ENCODE measurements around the gene GRIA4.
"Not testable (repeated sequence)": the region's sequence is repeated elsewhere in the genome, so short reads cannot be mapped to it uniquely, and the experiment has no call there.

Gene GRIA4

DNA sequence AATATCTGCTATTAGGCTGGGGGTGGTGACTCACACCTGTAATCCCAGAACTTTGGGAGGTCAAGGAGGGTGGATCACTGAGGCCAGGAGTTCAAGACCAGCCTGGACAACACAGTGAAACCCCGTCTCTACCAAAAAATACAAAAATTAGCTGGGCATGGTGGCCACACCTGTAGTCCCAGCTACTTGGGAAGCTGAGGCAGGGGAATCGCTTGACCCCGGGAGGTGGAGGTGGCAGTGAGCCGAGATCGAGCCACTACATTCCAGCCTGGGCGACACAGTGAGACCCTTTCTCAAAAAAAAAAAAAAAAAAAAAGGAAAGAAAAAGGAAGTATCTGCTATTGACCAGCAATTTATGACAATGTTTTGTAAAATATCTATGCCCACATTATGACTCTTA is 176.0 kb downstream of the GRIA4 start:
- H3K4me1 ChIP-seq (ENCODE audit: control insufficient read depth, insufficient read depth, low read depth, low read length); H3K4me2 ChIP-seq (ENCODE audit: low read length, poor library complexity, severe bottlenecking); H2BK120ac ChIP-seq (ENCODE audit: low read depth, low read length); H3K36me3 ChIP-seq (ENCODE audit: control insufficient read depth in 1 of 2, insufficient read depth in 2 of 2, low read depth in 1 of 2, low read length in 2 of 2); H3K79me1 ChIP-seq (replicated peaks; ENCODE audit: low read length, poor library complexity, severe bottlenecking); H2BK5ac ChIP-seq (ENCODE audit: low read depth, low read length, poor library complexity, severe bottlenecking); H2AK5ac ChIP-seq (ENCODE audit: low read length, severe bottlenecking); H4K91ac ChIP-seq (ENCODE audit: low read length); H3K9ac ChIP-seq (ENCODE audit: low read length); H3K18ac ChIP-seq (ENCODE audit: low read depth in 1 of 2, low read length in 2 of 2); H3K4ac ChIP-seq (ENCODE audit: low read depth in 1 of 2, low read length in 2 of 2); H3K27me3 ChIP-seq (ENCODE audit: control insufficient read depth in 1 of 2, insufficient read depth in 1 of 2, low read length in 2 of 2); H2BK15ac ChIP-seq (ENCODE audit: low read depth, poor library complexity, severe bottlenecking); H3K9me3 ChIP-seq (ENCODE audit: control insufficient read depth, low read length); H2BK12ac ChIP-seq (ENCODE audit: low read length in 2 of 2); DNase-seq; H3K4me3 ChIP-seq (ENCODE audit: insufficient read depth in 1 of 2, low read depth in 1 of 2, low read length in 2 of 2); H2AFZ ChIP-seq (ENCODE audit: low read depth, low read length); H3K23ac ChIP-seq (ENCODE audit: low read length in 2 of 2); H3K14ac ChIP-seq (ENCODE audit: low read length in 2 of 2); H4K8ac ChIP-seq (ENCODE audit: low read length); H3K27ac ChIP-seq (ENCODE audit: low read length, poor library complexity, severe bottlenecking): not testable (repeated sequence)
- WGBS: 100% methylated on average over 3 of the region's 6 CpGs

DNA sequence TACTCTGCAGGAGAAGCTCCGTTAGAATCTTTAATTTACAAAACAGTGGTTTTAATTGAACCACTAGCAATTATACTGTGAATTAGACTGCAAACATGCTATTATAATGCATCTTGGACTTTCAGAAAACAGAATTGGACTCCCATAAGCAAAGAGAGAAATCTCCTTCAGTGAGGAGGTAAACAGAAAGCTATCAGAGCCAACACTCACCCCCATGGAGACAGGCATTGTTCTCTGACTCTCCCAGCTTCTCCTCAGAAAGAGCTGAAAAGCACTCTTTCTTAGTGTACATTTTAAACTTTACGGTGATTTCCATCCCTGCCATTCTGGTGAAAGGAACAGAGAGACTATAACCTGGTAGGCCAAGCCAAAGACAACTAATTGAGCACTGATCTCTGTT is 176.9 kb downstream of the GRIA4 start:
- Histone ChIP-seq H2BK5ac (ENCODE audit: low read depth, low read length, poor library complexity, severe bottlenecking) (no peak overlapping the region), H3K4ac (ENCODE audit: low read depth in 1 of 2, low read length in 2 of 2) (no peak overlapping the region), H2BK12ac (ENCODE audit: low read length in 2 of 2) (no peak overlapping the region), H4K8ac (ENCODE audit: low read length) (no peak overlapping the region), H3K4me1 (ENCODE audit: control insufficient read depth, insufficient read depth, low read depth, low read length) (no peaks in the 10 kb centered on the region), H4K91ac (ENCODE audit: low read length) (no peak overlapping the region), H3K79me1 (replicated peaks; ENCODE audit: low read length, poor library complexity, severe bottlenecking) (no peaks in the 10 kb centered on the region), H3K27me3 (ENCODE audit: control insufficient read depth in 1 of 2, insufficient read depth in 1 of 2, low read length in 2 of 2) (no peaks in the 10 kb centered on the region), H2BK15ac (ENCODE audit: low read depth, poor library complexity, severe bottlenecking) (no peak overlapping the region), H3K4me2 (ENCODE audit: low read length, poor library complexity, severe bottlenecking) (no peak overlapping the region), H3K4me3 (ENCODE audit: insufficient read depth in 1 of 2, low read depth in 1 of 2, low read length in 2 of 2) (no peak overlapping the region), H3K18ac (ENCODE audit: low read depth in 1 of 2, low read length in 2 of 2) (no peak overlapping the region), H3K27ac (ENCODE audit: low read length, poor library complexity, severe bottlenecking) (no peak overlapping the region), H3K36me3 (ENCODE audit: control insufficient read depth in 1 of 2, insufficient read depth in 2 of 2, low read depth in 1 of 2, low read length in 2 of 2) (no peaks in the 10 kb centered on the region), H2AFZ (ENCODE audit: low read depth, low read length) (no peak overlapping the region), H3K14ac (ENCODE audit: low read length in 2 of 2) (no peak overlapping the region), H3K9ac (ENCODE audit: low read length) (no peak overlapping the region), H3K23ac (ENCODE audit: low read length in 2 of 2) (no peak overlapping the region), H2BK120ac (ENCODE audit: low read depth, low read length) (no peak overlapping the region), H3K9me3 (ENCODE audit: control insufficient read depth, low read length) (no peaks in the 10 kb centered on the region), H2AK5ac (ENCODE audit: low read length, severe bottlenecking) (no peak overlapping the region)
- DNase-seq: no peak
- WGBS: 88% methylated on average over 1 of the region's 2 CpGs

DNA sequence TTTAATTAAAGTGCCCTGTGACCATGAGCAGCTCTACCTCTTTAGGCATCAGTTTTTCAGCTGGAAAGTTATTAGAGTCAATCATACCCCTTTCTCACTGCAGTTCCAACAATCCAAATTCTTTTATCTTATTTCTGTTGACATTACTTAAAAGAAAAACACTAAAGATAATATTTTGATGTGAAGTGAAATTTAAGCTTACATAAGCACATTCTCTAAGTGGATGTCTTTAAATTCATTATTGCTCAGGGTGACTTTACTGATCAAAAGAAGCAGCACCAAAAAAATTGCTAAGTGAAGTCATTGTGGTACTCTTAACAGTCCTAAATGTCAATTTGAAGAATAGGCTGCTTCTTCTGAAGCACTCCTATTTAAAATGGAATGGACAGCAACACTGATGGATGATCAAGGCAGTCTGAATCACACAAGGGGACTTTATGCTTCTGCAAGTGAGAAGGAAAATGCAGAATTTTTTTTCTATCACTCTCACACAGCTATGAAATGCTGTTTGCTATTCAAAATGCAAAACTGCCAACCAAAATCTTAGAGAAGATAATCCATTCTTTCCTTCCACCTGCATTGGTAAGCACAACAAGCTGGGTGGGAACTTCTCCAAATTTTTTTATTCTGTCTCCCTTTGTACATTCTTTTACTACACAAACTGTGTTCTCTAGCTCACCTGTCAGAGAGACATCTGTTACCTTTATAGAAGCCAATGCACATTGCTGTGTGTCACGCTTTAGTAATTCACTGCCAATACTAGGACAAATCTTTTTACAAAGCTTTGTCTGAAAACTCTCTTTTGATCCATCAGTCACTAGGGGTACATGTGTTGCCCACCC is 179.9 kb downstream of the GRIA4 start:
- Histone ChIP-seq H3K27me3 (ENCODE audit: control insufficient read depth in 1 of 2, insufficient read depth in 1 of 2, low read length in 2 of 2) (no peaks in the 10 kb centered on the region), H2BK120ac (ENCODE audit: low read depth, low read length) (no peak overlapping the region), H4K8ac (ENCODE audit: low read length) (no peak overlapping the region), H2BK5ac (ENCODE audit: low read depth, low read length, poor library complexity, severe bottlenecking) (no peak overlapping the region), H3K9me3 (ENCODE audit: control insufficient read depth, low read length) (no peaks in the 10 kb centered on the region), H3K9ac (ENCODE audit: low read length) (no peak overlapping the region), H2AK5ac (ENCODE audit: low read length, severe bottlenecking) (no peak overlapping the region), H3K27ac (ENCODE audit: low read length, poor library complexity, severe bottlenecking) (no peak overlapping the region), H3K4me2 (ENCODE audit: low read length, poor library complexity, severe bottlenecking) (no peak overlapping the region), H2AFZ (ENCODE audit: low read depth, low read length) (no peak overlapping the region), H3K4me1 (ENCODE audit: control insufficient read depth, insufficient read depth, low read depth, low read length) (no peaks in the 10 kb centered on the region), H3K4ac (ENCODE audit: low read depth in 1 of 2, low read length in 2 of 2) (no peak overlapping the region), H3K79me1 (replicated peaks; ENCODE audit: low read length, poor library complexity, severe bottlenecking) (no peaks in the 10 kb centered on the region), H3K36me3 (ENCODE audit: control insufficient read depth in 1 of 2, insufficient read depth in 2 of 2, low read depth in 1 of 2, low read length in 2 of 2) (no peaks in the 10 kb centered on the region), H3K18ac (ENCODE audit: low read depth in 1 of 2, low read length in 2 of 2) (no peak overlapping the region), H3K23ac (ENCODE audit: low read length in 2 of 2) (no peak overlapping the region), H4K91ac (ENCODE audit: low read length) (no peak overlapping the region), H3K14ac (ENCODE audit: low read length in 2 of 2) (no peak overlapping the region), H3K4me3 (ENCODE audit: insufficient read depth in 1 of 2, low read depth in 1 of 2, low read length in 2 of 2) (no peak overlapping the region), H2BK12ac (ENCODE audit: low read length in 2 of 2) (no peak overlapping the region), H2BK15ac (ENCODE audit: low read depth, poor library complexity, severe bottlenecking) (no peak overlapping the region)
- DNase-seq: no peak
- 97% methylated on average over 1 of the region's 1 CpG for WGBS

DNA sequence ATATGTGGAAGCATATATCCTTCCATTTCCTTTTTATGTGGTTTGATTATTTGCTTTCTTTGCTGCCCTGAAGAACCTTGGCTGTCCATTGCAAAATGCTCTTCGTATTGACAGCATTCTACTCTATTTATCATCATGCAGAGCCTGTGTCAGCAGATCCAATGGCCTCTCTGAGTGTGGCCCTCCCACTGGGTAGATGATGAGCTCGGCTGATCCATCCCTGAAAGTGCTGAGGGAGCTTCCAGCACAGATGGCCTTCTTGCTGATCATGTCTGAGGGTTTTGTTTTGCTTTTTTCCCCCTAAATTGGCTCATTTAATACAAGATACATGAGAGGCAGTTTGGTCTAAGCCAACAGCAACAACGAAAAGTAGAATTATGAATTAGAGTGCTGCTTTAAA is 181.0 kb downstream of the GRIA4 start:
- Histone ChIP-seq H3K18ac (ENCODE audit: low read depth in 1 of 2, low read length in 2 of 2) (no peak overlapping the region), H3K79me1 (replicated peaks; ENCODE audit: low read length, poor library complexity, severe bottlenecking) (no peaks in the 10 kb centered on the region)
- WGBS: 53% methylated on average over 2 of the region's 3 CpGs

More for the DNA sequence above, 181.0 kb downstream of the GRIA4 start:
- Histone ChIP-seq H2BK12ac (ENCODE audit: low read length in 2 of 2) (no peak overlapping the region), H3K9me3 (ENCODE audit: control insufficient read depth, low read length) (no peaks in the 10 kb centered on the region), H2AFZ (ENCODE audit: low read depth, low read length) (no peak overlapping the region), H3K4me1 (ENCODE audit: control insufficient read depth, insufficient read depth, low read depth, low read length) (no peaks in the 10 kb centered on the region), H4K91ac (ENCODE audit: low read length) (no peak overlapping the region), H2BK120ac (ENCODE audit: low read depth, low read length) (no peak overlapping the region), H3K14ac (ENCODE audit: low read length in 2 of 2) (no peak overlapping the region), H3K27me3 (ENCODE audit: control insufficient read depth in 1 of 2, insufficient read depth in 1 of 2, low read length in 2 of 2) (no peaks in the 10 kb centered on the region), H3K36me3 (ENCODE audit: control insufficient read depth in 1 of 2, insufficient read depth in 2 of 2, low read depth in 1 of 2, low read length in 2 of 2) (no peaks in the 10 kb centered on the region), H2BK5ac (ENCODE audit: low read depth, low read length, poor library complexity, severe bottlenecking) (no peak overlapping the region), H3K23ac (ENCODE audit: low read length in 2 of 2) (no peak overlapping the region), H3K4ac (ENCODE audit: low read depth in 1 of 2, low read length in 2 of 2) (no peak overlapping the region), H3K4me2 (ENCODE audit: low read length, poor library complexity, severe bottlenecking) (no peak overlapping the region), H3K9ac (ENCODE audit: low read length) (no peak overlapping the region), H4K8ac (ENCODE audit: low read length) (no peak overlapping the region), H3K4me3 (ENCODE audit: insufficient read depth in 1 of 2, low read depth in 1 of 2, low read length in 2 of 2) (no peak overlapping the region), H3K27ac (ENCODE audit: low read length, poor library complexity, severe bottlenecking) (no peak overlapping the region), H2BK15ac (ENCODE audit: low read depth, poor library complexity, severe bottlenecking) (no peak overlapping the region), H2AK5ac (ENCODE audit: low read length, severe bottlenecking) (no peak overlapping the region)
- no peak for DNase-seq
